ENCODE results near the gene EXD3. TPM values are rescaled to one million over a fixed set of nuclear protein-coding genes. Genes with fewer than 3 reads are reported as not detected.

Gene EXD3
- polyA plus RNA-seq, 6 donors from 2014 or later: 2.3 to 7.5 (median 4.5) TPM; not detected in 1

GRCh38 chr9:137403269-137403668 is 19.7 kb downstream of the EXD3 start:
- H3K4me1 Mint-ChIP-seq: peaks cover 31 to 40% (median 33%) of the 10 kb centered on the region in 3 donors
- no peaks in the 10 kb centered on the region for H3K27me3 Mint-ChIP-seq
- peaks cover 6 to 9% of the 10 kb centered on the region in 2 donors for H3K36me3 Mint-ChIP-seq
- H3K27ac Mint-ChIP-seq: no peak overlapping the region
- peaks cover 0 to 8% (median 0%) of the 10 kb centered on the region in 7 donors for H3K9me3 Mint-ChIP-seq
- no peak for DNase-seq
- no peak for ATAC-seq (ENCODE audit: low read depth in 2 of 2)
- H3K4me3 Mint-ChIP-seq: peak overlapping the region in 1 of 8 donors; percentile 25

- peaks cover 8 to 11% of the 10 kb centered on the region in 2 donors for H3K36me3 Mint-ChIP-seq
- no peaks in the 10 kb centered on the region for H3K27me3 Mint-ChIP-seq
- ATAC-seq (ENCODE audit: low read depth in 2 of 2) (no peak), DNase-seq (no peak)
- peak overlapping the region in 3 of 6 donors; percentile 23 to 86 (median 33) for H3K27ac Mint-ChIP-seq
- peaks cover 32 to 40% (median 35%) of the 10 kb centered on the region in 3 donors for H3K4me1 Mint-ChIP-seq
- peaks cover 0 to 8% (median 0%) of the 10 kb centered on the region in 7 donors for H3K9me3 Mint-ChIP-seq
- H3K4me3 Mint-ChIP-seq: peak overlapping the region in 2 of 8 donors; percentile 53 to 54
These were observed 20.2 kb downstream of the EXD3 start for GRCh38 chr9:137402746-137403145.

- H3K4me3 Mint-ChIP-seq: no peak overlapping the region
- H3K36me3 Mint-ChIP-seq: peaks cover 15 to 19% of the 10 kb centered on the region in 2 donors
- H3K27me3 Mint-ChIP-seq: no peaks in the 10 kb centered on the region
- no peak overlapping the region for H3K27ac Mint-ChIP-seq
- H3K4me1 Mint-ChIP-seq: peaks cover 24 to 42% (median 29%) of the 10 kb centered on the region in 3 donors
- H3K9me3 Mint-ChIP-seq: peaks cover 0 to 11% (median 3%) of the 10 kb centered on the region in 7 donors
- DNase-seq (no peak), ATAC-seq (ENCODE audit: low read depth in 2 of 2) (no peak)
These were observed 24.1 kb downstream of the EXD3 start for GRCh38 chr9:137398561-137399468.

GRCh38 chr9:137397675-137398423 is 25.1 kb downstream of the EXD3 start:
- H3K27ac Mint-ChIP-seq: peak overlapping the region in 1 of 6 donors; percentile 5
- H3K9me3 Mint-ChIP-seq: peaks cover 0 to 11% (median 3%) of the 10 kb centered on the region in 7 donors

GRCh38 chr9:137396634-137397367 is 26.2 kb downstream of the EXD3 start:
- peaks cover 0 to 4% (median 0%) of the 10 kb centered on the region in 7 donors for H3K9me3 Mint-ChIP-seq
- no peak overlapping the region for H3K27ac Mint-ChIP-seq

More at GRCh38 chr9:137397675-137398423, 25.1 kb downstream of the EXD3 start:
- Mint-ChIP-seq H3K4me1 (peaks cover 24 to 42% (median 28%) of the 10 kb centered on the region in 3 donors), H3K27me3 (no peaks in the 10 kb centered on the region), H3K4me3 (peak overlapping the region in 1 of 8 donors; percentile 69), H3K36me3 (peaks cover 15 to 19% of the 10 kb centered on the region in 2 donors)
- DNase-seq: no peak
- ATAC-seq (ENCODE audit: low read depth in 2 of 2): no peak

GRCh38 chr9:137396227-137396626 is 26.7 kb downstream of the EXD3 start:
- no peak for ATAC-seq (ENCODE audit: low read depth in 2 of 2)
- Mint-ChIP-seq H3K4me3 (no peak overlapping the region), H3K27me3 (no peaks in the 10 kb centered on the region), H3K36me3 (peaks cover 9 to 10% of the 10 kb centered on the region in 2 donors), H3K4me1 (peaks cover 15 to 30% (median 18%) of the 10 kb centered on the region in 3 donors), H3K9me3 (peaks cover 0 to 4% (median 0%) of the 10 kb centered on the region in 7 donors), H3K27ac (no peak overlapping the region)
- no peak for DNase-seq

More at GRCh38 chr9:137396634-137397367, 26.2 kb downstream of the EXD3 start:
- Mint-ChIP-seq H3K4me3 (peak overlapping the region in 1 of 8 donors; percentile 41), H3K27me3 (no peaks in the 10 kb centered on the region), H3K4me1 (peaks cover 17 to 33% (median 18%) of the 10 kb centered on the region in 3 donors), H3K36me3 (peaks cover 9 to 10% of the 10 kb centered on the region in 2 donors)
- ATAC-seq (ENCODE audit: low read depth in 2 of 2) (no peak), DNase-seq (no peak)

- H3K4me3 Mint-ChIP-seq: no peak overlapping the region
- ATAC-seq (ENCODE audit: low read depth in 2 of 2): no peak
- H3K9me3 Mint-ChIP-seq: peaks cover 0 to 4% (median 0%) of the 10 kb centered on the region in 7 donors
- H3K27ac Mint-ChIP-seq: no peak overlapping the region
- H3K27me3 Mint-ChIP-seq: no peaks in the 10 kb centered on the region
- peaks cover 15 to 26% (median 18%) of the 10 kb centered on the region in 3 donors for H3K4me1 Mint-ChIP-seq
- peaks cover 9 to 10% of the 10 kb centered on the region in 2 donors for H3K36me3 Mint-ChIP-seq
- DNase-seq: no peak
These were observed 27.3 kb downstream of the EXD3 start for GRCh38 chr9:137395666-137396010.

GRCh38 chr9:137394866-137395665 is 27.9 kb downstream of the EXD3 start:
- DNase-seq (no peak), ATAC-seq (ENCODE audit: low read depth in 2 of 2) (no peak)
- H3K27me3 Mint-ChIP-seq: no peaks in the 10 kb centered on the region
- peaks cover 0 to 4% (median 0%) of the 10 kb centered on the region in 7 donors for H3K9me3 Mint-ChIP-seq
- peaks cover 9 to 10% of the 10 kb centered on the region in 2 donors for H3K36me3 Mint-ChIP-seq
- no peak overlapping the region for H3K27ac Mint-ChIP-seq
- H3K4me3 Mint-ChIP-seq: no peak overlapping the region
- H3K4me1 Mint-ChIP-seq: peaks cover 13 to 24% (median 15%) of the 10 kb centered on the region in 3 donors

GRCh38 chr9:137393176-137394150 is 29.5 kb downstream of the EXD3 start:
- Mint-ChIP-seq H3K36me3 (peaks cover 9 to 10% of the 10 kb centered on the region in 2 donors), H3K4me1 (peaks cover 3 to 14% (median 12%) of the 10 kb centered on the region in 3 donors), H3K27ac (peak overlapping the region in 1 of 6 donors; percentile 88), H3K27me3 (no peaks in the 10 kb centered on the region), H3K9me3 (peaks cover 0 to 4% (median 0%) of the 10 kb centered on the region in 7 donors), H3K4me3 (no peak overlapping the region)
- ATAC-seq (ENCODE audit: low read depth in 2 of 2) (no peak), DNase-seq (no peak)

GRCh38 chr9:137392232-137393007 is 30.5 kb downstream of the EXD3 start:
- peaks cover 3 to 5% of the 10 kb centered on the region in 2 donors for H3K36me3 Mint-ChIP-seq
- no peak for ATAC-seq (ENCODE audit: low read depth in 2 of 2)
- no peak for DNase-seq
- peaks cover 3 to 9% (median 7%) of the 10 kb centered on the region in 3 donors for H3K4me1 Mint-ChIP-seq
- H3K27me3 Mint-ChIP-seq: no peaks in the 10 kb centered on the region
- H3K4me3 Mint-ChIP-seq: no peak overlapping the region
- H3K9me3 Mint-ChIP-seq: peaks cover 0 to 4% (median 0%) of the 10 kb centered on the region in 7 donors
- H3K27ac Mint-ChIP-seq: no peak overlapping the region

- ATAC-seq (ENCODE audit: low read depth in 2 of 2) (no peak), DNase-seq (no peak)
- H3K27me3 Mint-ChIP-seq: no peaks in the 10 kb centered on the region
- H3K27ac Mint-ChIP-seq: no peak overlapping the region
- H3K4me1 Mint-ChIP-seq: peaks cover 4 to 6% (median 5%) of the 10 kb centered on the region in 3 donors
- no peaks in the 10 kb centered on the region for H3K9me3 Mint-ChIP-seq
- H3K36me3 Mint-ChIP-seq: no peaks in the 10 kb centered on the region
- no peak overlapping the region for H3K4me3 Mint-ChIP-seq
These were observed 31.6 kb downstream of the EXD3 start for GRCh38 chr9:137391411-137391754.
